RWPE1 (cell line): Measurements from ENCODE around the gene HDAC9.

Experiments
- CTCF ChIA-PET: fragments of 350-600 bp; sonication (Branson Sonifier 250); formaldehyde crosslinking; extraction: SDS; loops from one replicate; lab custom pipeline; 2021; lab: Yijun Ruan, JAX
- POLR2A ChIA-PET: fragments of 400-600 bp; formaldehyde crosslinking; extraction: SDS; loops from one replicate; lab custom pipeline; 2020; ENCODE audit warnings: antibody characterized with exemption; ENCODE audit not compliant: low non-redundant PET; lab: Yijun Ruan, JAX
- DNase-seq: peaks from one replicate; pipeline ENCODE4 v3.0.0; 2012; ENCODE audit warnings: low spot score
- H3K27ac ChIP-seq: fragments of 450-650 bp; 2 replicates; pipeline ENCODE4 v1.5.1; 2017
- CTCF ChIP-seq: fragments of 450-650 bp; conservative IDR thresholded peaks from 2 replicates; pipeline ENCODE4 v1.5.1; 2017; ENCODE audit warnings: low read depth, mild to moderate bottlenecking

The HDAC9 gene

GRCh38 chr7:18547509-18548187, 52.1 kb downstream of the HDAC9 start:
- no peak for TF ChIP-seq CTCF
- POLR2A ChIA-PET, result no interaction called here
- DNase-seq, result no peak
- no peak overlapping the region for H3K27ac ChIP-seq
- CTCF ChIA-PET, result interaction anchor here (0.7 kb wide), 1 partner anchor 1667 kb away, joined by 5 read pairs; no protein-coding TSS in a partner anchor

DNA sequence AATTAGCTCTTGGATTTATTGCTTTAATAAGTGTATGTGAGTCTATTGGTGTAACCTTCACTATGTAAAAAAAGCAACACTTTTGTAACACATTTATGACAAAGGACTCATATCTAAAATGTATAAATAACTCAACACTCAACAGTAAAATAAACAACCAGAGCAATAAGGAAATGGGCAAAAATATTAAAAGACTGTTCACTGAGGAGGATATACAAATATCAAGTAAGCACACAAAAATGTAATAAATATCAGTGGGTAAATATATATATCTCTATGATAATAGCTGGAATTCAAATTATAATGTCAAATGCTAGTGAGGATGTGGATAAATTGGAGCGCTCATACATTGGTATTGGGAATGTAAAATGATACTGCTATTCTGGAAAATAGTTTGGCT, 53.0 kb downstream of the HDAC9 start:
- DNase-seq, result no peak
- ChIA-PET CTCF (interaction anchor here (0.5 kb wide), 1 partner anchor 579 kb away, joined by 3 read pairs; no protein-coding TSS in a partner anchor), POLR2A (no interaction called here)
- TF ChIP-seq CTCF, result no peak
- no peak overlapping the region for H3K27ac ChIP-seq

DNA sequence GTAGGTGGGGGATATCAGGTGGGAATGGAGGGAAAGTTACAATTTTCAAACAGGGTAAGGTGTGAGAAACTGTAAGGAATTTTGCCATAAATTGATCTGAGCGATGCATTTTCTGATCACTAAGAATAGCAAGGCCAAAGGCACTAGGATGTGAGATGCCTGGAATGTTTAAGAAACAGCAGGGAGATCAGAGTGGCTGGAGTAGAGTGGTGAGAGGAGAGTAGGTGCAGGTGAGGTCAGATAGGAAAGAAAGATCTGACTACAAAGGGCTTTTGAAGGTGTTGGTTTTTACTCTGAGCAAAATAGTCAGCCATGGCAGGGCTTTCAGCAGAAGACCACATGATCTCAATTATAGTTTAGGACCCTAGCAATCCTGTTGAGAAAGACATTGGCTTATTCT, 55.0 kb downstream of the HDAC9 start:
- H3K27ac ChIP-seq, result no peak overlapping the region
- TF ChIP-seq CTCF, result no peak
- CTCF ChIA-PET, result no interaction called here
- no peak for DNase-seq
- POLR2A ChIA-PET, result no interaction called here

DNA sequence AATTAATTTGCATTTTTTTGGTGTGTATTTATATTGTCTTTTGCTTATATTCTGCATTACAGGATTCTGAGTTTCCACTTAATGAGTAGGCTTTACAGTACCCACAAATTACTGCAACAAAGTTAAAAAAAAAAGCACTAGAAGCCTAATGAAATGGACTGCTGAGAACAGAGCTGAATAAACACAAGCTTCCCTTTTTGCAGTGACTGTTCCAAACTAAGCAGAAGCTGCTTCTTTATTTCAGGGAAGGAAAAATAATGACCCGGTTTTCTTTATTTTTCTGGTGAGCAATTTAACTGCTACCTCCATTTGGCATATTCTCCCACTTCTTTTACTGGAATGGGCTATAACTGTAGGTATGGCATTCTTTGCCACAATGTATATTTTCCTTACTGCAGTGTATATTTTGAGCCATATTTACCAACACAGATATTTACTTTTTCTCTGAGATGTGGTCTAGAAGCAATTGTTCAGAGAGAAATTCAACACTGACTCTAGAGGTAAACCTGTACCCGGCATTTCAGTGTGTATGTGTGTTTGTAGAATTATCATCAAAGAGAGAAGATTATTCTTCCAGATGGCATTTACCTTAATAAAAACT, 56.9 kb downstream of the HDAC9 start:
- no peak for TF ChIP-seq CTCF
- ChIA-PET CTCF (no interaction called here), POLR2A (no interaction called here)
- H3K27ac ChIP-seq, result no peak overlapping the region
- DNase-seq, result no peak

DNA sequence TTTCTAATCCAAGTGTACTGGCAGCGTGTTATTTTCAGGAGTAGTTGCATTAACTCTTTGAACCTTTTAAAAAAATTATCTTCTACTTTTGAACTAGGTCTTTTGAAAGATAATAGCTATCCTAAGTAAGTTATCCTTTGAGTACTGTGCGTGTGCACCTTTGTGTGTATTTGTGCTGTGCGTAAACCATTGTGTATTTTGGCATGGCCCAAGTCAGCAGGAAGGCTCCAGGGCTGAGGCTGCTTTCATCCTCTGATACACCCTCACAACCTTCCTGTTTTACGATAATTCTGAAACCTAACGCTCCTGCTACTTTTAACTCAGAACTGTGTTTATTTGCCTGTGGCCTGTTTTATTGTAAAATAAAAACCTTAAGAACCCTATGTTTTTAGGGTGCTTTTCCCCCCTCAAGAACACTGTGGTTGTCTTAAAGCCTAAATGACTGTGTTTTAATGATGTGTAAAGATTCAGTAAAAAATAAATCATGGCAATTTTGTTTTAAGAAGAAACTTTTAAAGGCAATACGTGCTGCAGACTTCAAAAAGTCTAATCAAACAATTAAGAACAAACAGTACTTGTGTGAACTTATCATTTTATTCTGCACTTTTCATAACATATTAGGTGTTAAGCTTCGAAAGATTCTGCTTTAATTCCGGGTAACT, 57.5 kb downstream of the HDAC9 start:
- DNase-seq, result no peak
- TF ChIP-seq CTCF, result no peak
- ChIA-PET CTCF (no interaction called here), POLR2A (no interaction called here)
- no peak overlapping the region for H3K27ac ChIP-seq

- ChIA-PET CTCF (no interaction called here), POLR2A (no interaction called here)
- TF ChIP-seq CTCF, result no peak
- DNase-seq, result no peak
- no peak overlapping the region for H3K27ac ChIP-seq
Observed at GRCh38 chr7:18553605-18554003, 58.1 kb downstream of the HDAC9 start.
